C4-2B (cell line): Measurements from ENCODE around the gene C6orf118.

ENCODE experiments used
- ZFX ChIP-seq: fragments of 450-650 bp; IDR thresholded peaks from 2 replicates; pipeline ENCODE4 v1.6.1; 2017
- TF ChIP-seq, protein P1 (sequence below): fragments of 450-650 bp; conservative IDR thresholded peaks from 2 replicates; pipeline ENCODE4 v1.5.1; 2017; ENCODE audit warnings: mild to moderate bottlenecking

DNA sequence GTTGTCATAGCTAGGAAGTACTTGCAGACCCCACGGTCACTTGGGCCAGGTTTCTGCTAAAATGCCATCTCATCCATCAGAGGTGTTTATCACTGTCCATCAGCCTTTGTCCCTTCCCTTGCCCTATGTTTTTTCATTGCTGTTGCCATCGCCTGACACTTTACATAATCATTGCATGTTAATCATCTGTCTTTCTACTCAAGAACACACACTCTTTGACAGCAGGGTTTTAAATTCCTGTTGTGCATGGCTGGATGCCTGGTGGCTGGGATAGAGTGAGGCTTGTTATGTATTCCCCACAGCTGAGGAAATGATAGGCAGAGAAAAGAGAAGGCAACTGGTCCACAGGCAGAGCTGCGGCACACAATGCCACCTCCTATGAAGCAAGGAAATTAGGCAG, 11.7 kb upstream of the C6orf118 start:
- TF ChIP-seq, protein P1, sequence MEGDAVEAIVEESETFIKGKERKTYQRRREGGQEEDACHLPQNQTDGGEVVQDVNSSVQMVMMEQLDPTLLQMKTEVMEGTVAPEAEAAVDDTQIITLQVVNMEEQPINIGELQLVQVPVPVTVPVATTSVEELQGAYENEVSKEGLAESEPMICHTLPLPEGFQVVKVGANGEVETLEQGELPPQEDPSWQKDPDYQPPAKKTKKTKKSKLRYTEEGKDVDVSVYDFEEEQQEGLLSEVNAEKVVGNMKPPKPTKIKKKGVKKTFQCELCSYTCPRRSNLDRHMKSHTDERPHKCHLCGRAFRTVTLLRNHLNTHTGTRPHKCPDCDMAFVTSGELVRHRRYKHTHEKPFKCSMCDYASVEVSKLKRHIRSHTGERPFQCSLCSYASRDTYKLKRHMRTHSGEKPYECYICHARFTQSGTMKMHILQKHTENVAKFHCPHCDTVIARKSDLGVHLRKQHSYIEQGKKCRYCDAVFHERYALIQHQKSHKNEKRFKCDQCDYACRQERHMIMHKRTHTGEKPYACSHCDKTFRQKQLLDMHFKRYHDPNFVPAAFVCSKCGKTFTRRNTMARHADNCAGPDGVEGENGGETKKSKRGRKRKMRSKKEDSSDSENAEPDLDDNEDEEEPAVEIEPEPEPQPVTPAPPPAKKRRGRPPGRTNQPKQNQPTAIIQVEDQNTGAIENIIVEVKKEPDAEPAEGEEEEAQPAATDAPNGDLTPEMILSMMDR: no peak
- no peak for TF ChIP-seq ZFX
